Activated naive CD4-positive, alpha-beta T cell (primary cell): Measurements from ENCODE around the gene TRABD2B.

ENCODE experiments used
- DNase-seq, 4 experiments: peaks; one replicate each; lab custom pipeline; 2025; lab: John Stamatoyannopoulos, UW

TRABD2B gene

GRCh38 chr1:47911424-47911823, 85.8 kb downstream of the TRABD2B start:
- DNase-seq: no peak

GRCh38 chr1:47908258-47908657, 88.9 kb downstream of the TRABD2B start:
- no peak for DNase-seq

- no peak for DNase-seq
Observed at GRCh38 chr1:47907177-47907528, 90.0 kb downstream of the TRABD2B start.

- DNase-seq: no peak
Observed at GRCh38 chr1:47906527-47907176, 90.5 kb downstream of the TRABD2B start.

GRCh38 chr1:47906009-47906432, 91.2 kb downstream of the TRABD2B start:
- no peak for DNase-seq

GRCh38 chr1:47903723-47904122, 93.5 kb downstream of the TRABD2B start:
- DNase-seq: no peak

- no peak for DNase-seq
Observed at GRCh38 chr1:47901001-47901575, 96.1 kb downstream of the TRABD2B start.

- no peak for DNase-seq
Observed at GRCh38 chr1:47898133-47898845, 98.9 kb downstream of the TRABD2B start.

GRCh38 chr1:47895279-47896125, 101.7 kb downstream of the TRABD2B start:
- DNase-seq: no peak

- DNase-seq: no peak
Observed at GRCh38 chr1:47894410-47895278, 102.5 kb downstream of the TRABD2B start.

- DNase-seq: no peak
Observed at GRCh38 chr1:47893412-47893811, 103.8 kb downstream of the TRABD2B start.

- DNase-seq: no peak
Observed at GRCh38 chr1:47890779-47891178, 106.4 kb downstream of the TRABD2B start.

- DNase-seq: no peak
Observed at GRCh38 chr1:47888294-47888629, 108.9 kb downstream of the TRABD2B start.

- DNase-seq: no peak
Observed at GRCh38 chr1:47887475-47888293, 109.5 kb downstream of the TRABD2B start.

GRCh38 chr1:47887060-47887459, 110.1 kb downstream of the TRABD2B start:
- DNase-seq: no peak

- DNase-seq: no peak
Observed at GRCh38 chr1:47886141-47886540, 111.0 kb downstream of the TRABD2B start.

GRCh38 chr1:47885062-47885830, 111.9 kb downstream of the TRABD2B start:
- no peak for DNase-seq

GRCh38 chr1:47883963-47884362, 113.2 kb downstream of the TRABD2B start:
- DNase-seq: no peak

GRCh38 chr1:47881505-47882442, 115.4 kb downstream of the TRABD2B start:
- no peak for DNase-seq
